Measurements from ENCODE around the gene RPL21.

Gene RPL21

DNA sequence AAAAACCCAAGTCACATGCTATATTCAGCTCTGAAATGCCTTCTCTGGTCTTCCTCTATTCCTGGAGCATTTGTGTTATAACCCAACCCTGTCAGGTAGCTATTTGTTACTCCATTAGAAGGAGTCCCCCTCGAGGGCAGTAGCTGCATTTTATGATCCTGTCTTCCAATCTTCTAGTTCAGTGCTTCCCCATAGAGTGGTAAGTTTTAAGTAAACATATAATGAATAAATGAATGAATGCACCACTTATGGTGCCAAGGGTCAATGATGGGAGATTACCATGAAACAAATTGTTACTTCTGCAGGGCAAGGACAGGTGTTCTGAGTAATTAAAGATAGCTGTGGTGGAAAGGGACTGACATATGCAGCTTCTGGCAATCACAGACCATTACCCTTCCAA is 23.3 kb downstream of the RPL21 start:
- H3K27ac ChIP-seq: peak overlapping the region; percentile 68 to 90
- TF ChIP-seq, protein P1, sequence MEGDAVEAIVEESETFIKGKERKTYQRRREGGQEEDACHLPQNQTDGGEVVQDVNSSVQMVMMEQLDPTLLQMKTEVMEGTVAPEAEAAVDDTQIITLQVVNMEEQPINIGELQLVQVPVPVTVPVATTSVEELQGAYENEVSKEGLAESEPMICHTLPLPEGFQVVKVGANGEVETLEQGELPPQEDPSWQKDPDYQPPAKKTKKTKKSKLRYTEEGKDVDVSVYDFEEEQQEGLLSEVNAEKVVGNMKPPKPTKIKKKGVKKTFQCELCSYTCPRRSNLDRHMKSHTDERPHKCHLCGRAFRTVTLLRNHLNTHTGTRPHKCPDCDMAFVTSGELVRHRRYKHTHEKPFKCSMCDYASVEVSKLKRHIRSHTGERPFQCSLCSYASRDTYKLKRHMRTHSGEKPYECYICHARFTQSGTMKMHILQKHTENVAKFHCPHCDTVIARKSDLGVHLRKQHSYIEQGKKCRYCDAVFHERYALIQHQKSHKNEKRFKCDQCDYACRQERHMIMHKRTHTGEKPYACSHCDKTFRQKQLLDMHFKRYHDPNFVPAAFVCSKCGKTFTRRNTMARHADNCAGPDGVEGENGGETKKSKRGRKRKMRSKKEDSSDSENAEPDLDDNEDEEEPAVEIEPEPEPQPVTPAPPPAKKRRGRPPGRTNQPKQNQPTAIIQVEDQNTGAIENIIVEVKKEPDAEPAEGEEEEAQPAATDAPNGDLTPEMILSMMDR (IDR thresholded peaks at IDR 0.05): no peak
- peak overlapping the region; percentile 52 for H3K4me3 ChIP-seq
- DNase-seq (ENCODE audit: low spot score): no peak

DNA sequence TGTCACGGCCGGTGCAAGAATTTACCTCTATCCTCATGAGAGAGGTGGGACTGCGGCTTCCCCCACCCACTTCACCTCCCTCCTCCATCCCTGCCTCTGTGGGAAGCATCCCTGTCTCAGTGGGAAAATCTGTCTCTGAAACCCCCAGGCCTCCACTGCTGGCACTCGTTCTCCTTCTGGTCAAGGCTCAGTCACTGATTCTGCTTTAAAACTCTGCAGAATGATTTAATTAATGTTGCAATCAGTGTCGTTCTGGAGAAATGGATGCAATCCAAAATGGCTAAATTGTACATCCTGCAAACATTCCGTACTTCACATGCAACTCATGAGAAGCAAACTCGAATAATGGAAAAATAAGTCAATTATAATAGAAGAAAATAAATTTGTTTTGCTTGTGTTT is 24.8 kb downstream of the RPL21 start:
- no peak for DNase-seq (ENCODE audit: low spot score)
- TF ChIP-seq, protein P1 (IDR thresholded peaks at IDR 0.05): no peak

DNA sequence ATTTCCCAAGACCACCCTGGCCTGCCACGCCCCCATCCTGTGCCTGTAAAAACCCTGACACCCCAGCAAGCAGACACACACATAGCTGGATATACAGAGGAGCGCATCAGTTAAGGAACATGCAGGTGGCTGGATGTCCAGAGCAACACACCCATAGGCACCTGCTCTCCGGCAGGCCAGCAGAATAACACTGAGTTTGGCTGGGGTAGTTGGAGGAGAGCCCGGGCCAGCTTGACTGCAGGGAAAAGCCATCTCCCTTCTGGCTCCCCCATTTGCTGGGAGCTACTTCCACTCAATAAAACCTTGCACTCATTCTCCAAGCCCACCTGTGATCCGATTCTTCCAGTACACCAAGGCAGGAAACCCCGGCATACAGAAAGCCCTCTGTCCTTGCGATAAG is 28.1 kb downstream of the RPL21 start:
- TF ChIP-seq, protein P1 (IDR thresholded peaks at IDR 0.05): no peak
- Histone ChIP-seq H3K4me3 (no peak overlapping the region), H3K27ac (no peak overlapping the region)
- no peak for DNase-seq (ENCODE audit: low spot score)

More for the DNA sequence above, 24.8 kb downstream of the RPL21 start:
- Histone ChIP-seq H3K4me3 (no peak overlapping the region), H3K27ac (peak overlapping the region in 1 of 2 donors; percentile 59)

DNA sequence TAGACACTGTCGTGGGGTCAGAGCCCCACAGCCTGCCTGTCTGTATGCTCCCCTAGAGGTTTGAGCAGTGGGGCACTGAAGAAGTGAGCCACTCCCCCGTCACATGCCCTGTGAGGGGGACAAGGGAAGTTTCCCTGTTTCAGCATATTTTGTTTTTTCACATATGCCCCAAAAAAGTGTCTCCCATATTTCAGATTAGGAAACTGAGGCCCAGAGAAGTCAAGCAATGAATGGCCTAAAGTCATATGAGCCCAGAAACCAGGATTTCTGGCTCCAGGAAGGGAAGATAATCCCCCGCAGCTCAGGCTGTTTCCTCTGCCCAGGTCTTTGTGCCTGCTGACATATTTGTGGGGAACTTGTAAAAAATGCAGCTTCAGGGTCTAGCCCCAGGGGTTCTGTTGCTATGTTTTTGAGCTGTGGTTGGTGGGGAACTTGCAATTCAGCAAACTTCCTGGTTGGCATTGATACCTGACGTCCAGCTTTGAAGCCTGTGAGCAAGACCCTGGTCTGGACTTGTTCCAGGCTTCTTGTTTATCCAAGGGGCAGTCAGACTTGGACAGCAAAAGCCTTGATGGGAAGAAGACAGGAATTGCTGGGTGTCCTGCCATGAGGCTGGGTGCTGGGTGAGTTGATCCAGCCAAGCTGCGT is 28.8 kb downstream of the RPL21 start:
- Histone ChIP-seq H3K27ac (no peak overlapping the region), H3K4me3 (no peak overlapping the region)
- DNase-seq (ENCODE audit: low spot score): no peak
- TF ChIP-seq, protein P1 (IDR thresholded peaks at IDR 0.05): no peak

DNA sequence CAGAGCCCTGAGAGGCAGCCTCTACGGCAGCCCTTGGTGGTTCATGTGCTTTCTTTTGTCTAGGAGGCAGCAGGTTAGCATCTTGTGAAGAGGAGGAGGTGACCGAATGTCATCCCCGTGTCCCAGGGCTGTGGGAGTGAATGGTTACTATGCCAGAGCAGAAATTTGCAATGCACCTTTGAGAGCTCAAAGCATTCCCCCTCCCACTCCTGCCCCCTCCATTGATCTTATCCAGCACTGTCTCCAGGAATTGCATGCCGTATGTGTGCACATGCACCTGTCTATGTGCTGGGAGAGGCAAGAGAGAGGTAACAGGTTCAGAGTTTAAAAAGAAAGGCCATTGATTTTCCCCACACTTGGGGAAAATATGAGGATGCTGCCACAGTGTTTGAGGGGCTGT is 29.5 kb downstream of the RPL21 start:
- Histone ChIP-seq H3K4me3 (no peak overlapping the region), H3K27ac (no peak overlapping the region)
- no peak for DNase-seq (ENCODE audit: low spot score)
- TF ChIP-seq, protein P1 (IDR thresholded peaks at IDR 0.05): no peak

DNA sequence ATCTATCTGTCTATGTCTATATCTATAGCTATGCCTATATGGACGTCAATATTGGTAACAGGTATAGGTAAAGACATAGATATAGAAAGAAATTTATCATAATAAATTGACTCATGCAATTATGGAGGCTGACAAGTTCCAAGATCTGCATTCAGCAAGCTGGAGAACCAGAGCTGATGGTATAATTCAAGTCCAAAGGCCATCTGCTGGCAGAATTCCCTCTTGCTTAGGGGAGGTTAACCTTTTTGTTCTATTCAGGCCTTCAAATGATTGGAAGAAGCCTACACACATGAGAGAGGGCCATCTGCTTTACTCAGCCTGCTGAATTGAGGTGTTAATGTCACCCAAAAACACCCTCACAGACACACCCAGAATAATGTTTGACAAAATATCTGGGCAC is 30.1 kb downstream of the RPL21 start:
- no peak for DNase-seq (ENCODE audit: low spot score)
- TF ChIP-seq, protein P1 (IDR thresholded peaks at IDR 0.05): no peak
- H3K27ac ChIP-seq: no peak overlapping the region
- no peak overlapping the region for H3K4me3 ChIP-seq

DNA sequence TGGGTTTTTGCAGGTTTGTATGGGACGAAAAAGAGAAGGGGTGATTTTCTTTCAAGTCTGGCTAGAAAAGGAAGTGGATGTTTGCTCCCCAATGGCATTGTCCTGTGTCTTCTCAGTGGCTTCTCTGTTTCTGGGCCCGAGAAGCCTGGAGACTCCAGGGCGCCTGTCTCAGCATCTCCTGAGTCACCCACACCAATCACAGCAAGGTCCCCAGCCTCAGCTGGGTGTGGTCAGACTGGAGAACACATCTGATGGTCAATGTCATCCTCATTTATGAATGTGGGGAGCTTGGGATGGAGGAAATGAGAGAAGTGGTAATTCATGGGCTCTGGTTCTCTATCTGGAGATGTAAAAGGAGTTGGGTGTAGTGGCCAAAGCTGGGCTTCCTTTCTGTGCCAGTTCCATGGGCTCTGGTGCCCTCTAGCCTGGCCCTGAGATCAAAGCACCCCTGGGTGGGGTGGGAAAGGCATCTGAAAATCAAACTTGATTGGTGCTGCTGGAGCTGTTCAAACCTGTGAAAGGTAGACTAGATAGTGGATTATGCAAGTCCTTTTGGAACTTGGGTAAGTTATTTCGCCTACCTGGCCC is 32.6 kb downstream of the RPL21 start:
- H3K27ac ChIP-seq: no peak overlapping the region
- DNase-seq (ENCODE audit: low spot score): no peak
- TF ChIP-seq, protein P1 (IDR thresholded peaks at IDR 0.05): no peak
- no peak overlapping the region for H3K4me3 ChIP-seq

Measured in coronary artery (tissue), 2 donors.